Midbrain (tissue), 1 donor: Measurements from ENCODE around the gene SPNS2.

Experiments
- DNase-seq: peaks from one replicate; lab custom pipeline; 2025; lab: John Stamatoyannopoulos, UW

SPNS2 gene

GRCh38 chr17:4520060-4520893 lies 21.6 kb downstream of the SPNS2 start:
- no peak for DNase-seq

- DNase-seq, result no peak
Measured at GRCh38 chr17:4520894-4521600, 22.4 kb downstream of the SPNS2 start.

DNA sequence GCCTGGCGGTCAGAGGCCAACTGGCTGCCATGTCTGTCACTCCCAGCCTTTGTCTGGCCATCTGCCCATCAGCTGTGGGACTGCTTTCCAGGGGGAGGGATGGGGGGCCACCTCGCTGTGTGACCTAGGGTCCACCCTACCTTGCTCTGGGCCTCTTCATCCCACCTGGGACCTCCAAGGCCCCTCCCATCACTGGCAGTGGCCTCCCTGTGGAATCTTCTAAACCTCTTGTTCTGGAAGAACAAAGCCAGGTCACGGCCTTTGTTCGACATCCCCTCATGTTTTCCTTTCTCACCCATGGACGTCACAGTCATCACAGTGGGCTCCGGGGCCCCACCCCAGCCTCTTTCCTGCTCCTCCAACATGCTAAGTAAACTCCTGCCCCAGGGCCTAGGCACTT lies 24.0 kb downstream of the SPNS2 start:
- DNase-seq, result no peak

- DNase-seq, result no peak
Measured at GRCh38 chr17:4523946-4524345, 25.3 kb downstream of the SPNS2 start.

- DNase-seq, result no peak
Measured at GRCh38 chr17:4525691-4526397, 27.2 kb downstream of the SPNS2 start.

GRCh38 chr17:4527134-4527533 lies 28.5 kb downstream of the SPNS2 start:
- DNase-seq, result no peak

GRCh38 chr17:4527566-4528125 lies 29.0 kb downstream of the SPNS2 start:
- no peak for DNase-seq

- DNase-seq, result no peak
Measured at GRCh38 chr17:4529533-4530152, 31.0 kb downstream of the SPNS2 start.

GRCh38 chr17:4530799-4531730 lies 32.4 kb downstream of the SPNS2 start:
- DNase-seq, result no peak

DNA sequence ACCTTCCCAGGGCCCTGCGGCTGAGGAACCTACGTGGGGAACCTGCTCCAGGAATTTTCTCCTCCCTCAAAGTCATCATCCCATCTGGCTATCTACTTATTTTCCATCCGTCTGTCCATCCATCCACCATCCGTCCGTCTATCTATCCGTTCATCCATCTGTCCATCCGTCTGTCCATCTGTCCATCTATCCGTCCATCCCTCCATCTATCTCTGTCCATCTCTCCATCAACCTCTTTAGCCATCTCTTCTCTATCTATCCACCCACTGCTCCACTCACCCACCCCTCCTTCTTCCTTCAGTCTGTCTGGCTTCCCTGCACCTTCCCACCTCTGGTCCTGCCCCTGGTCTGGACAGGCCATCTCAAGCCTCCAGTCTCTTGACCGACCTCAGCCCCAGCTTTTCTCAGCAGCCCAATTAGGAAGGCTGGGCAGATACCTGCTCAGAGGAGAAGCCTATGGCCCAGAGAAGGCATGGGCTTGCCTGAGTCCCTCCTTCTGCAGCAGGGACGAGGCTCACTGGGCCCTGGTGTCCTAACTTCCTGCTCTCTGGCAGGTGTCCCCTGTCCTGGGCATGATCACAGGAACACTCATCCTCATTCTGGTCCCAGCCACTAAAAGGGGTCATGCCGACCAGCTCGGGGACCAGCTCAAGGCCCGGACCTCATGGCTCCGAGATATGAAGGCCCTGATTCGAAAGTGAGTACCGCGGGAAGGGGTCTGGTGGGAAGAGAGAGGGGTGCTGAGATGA lies 33.5 kb downstream of the SPNS2 start:
- no peak for DNase-seq

DNA sequence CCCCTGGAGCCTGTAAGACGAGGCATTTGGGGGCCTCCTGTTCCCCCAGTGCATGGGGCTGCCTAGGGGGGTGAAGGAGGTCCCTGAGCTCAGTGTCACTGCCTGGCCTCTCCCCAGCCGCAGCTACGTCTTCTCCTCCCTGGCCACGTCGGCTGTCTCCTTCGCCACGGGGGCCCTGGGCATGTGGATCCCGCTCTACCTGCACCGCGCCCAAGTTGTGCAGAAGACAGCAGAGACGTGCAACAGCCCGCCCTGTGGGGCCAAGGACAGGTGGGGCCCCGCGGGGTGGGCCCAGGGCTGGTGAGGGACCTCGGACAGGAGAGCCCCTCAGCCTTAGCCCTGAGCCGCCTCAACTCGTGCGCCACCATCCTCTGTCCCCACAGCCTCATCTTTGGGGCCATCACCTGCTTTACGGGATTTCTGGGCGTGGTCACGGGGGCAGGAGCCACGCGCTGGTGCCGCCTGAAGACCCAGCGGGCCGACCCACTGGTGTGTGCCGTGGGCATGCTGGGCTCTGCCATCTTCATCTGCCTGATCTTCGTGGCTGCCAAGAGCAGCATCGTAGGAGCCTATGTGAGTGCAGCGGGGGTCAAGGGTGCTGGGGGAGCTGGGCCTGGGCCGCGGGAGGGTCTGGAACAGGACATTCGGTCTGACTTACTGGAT lies 34.3 kb downstream of the SPNS2 start:
- no peak for DNase-seq

- peak; percentile 94 for DNase-seq
Measured at GRCh38 chr17:4533523-4534504, 35.1 kb downstream of the SPNS2 start.

DNA sequence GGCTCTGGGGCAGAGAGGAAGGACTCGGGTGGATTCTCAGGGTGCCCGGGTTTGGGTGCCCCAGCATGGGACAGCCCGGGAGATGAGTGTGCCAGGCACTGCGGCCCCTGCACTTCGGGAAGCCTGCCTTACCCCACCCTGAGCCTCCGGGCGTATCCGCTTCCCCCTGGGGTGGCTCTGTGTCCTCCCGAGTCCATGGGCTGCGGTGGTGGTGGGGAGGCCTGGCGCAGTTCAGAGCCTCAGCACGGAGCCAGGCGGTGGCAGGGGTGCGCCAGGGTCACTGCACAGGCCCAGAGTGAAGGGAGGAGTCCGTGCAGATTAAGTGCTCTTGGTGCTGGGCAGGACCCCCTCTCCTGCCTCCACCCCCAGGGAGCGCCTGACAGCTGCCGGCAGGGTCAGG lies 35.8 kb downstream of the SPNS2 start:
- peak; percentile 59 for DNase-seq

GRCh38 chr17:4534928-4535666 lies 36.4 kb downstream of the SPNS2 start:
- DNase-seq, result no peak

DNA sequence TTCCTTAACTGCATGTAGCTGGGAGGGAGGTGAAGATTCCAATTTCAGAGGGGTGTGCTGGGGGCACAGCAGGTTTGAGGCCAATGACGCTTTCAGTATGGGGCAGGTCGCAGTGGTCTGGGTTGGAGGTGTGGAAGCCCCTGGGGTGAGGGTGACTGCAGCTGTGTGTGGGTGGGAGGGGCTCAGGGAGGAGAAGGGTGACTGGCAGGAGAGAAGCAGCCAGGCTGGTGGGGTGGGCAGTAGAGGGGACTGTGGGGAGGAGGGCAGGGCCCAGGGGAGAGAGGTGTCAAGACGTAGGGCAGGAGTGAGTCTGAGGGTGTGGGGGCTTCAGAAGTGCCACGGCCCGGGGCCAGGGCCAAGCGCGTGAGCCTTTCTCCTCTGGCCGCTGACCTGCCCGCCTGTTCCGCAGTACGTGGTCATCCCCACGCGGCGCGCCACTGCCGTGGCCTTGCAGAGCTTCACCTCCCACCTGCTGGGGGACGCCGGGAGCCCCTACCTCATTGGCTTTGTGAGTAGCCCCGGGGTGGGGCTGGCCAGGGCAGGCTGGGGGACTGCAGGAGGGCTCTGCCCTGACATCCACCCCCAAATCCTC lies 37.1 kb downstream of the SPNS2 start:
- DNase-seq, result no peak

DNA sequence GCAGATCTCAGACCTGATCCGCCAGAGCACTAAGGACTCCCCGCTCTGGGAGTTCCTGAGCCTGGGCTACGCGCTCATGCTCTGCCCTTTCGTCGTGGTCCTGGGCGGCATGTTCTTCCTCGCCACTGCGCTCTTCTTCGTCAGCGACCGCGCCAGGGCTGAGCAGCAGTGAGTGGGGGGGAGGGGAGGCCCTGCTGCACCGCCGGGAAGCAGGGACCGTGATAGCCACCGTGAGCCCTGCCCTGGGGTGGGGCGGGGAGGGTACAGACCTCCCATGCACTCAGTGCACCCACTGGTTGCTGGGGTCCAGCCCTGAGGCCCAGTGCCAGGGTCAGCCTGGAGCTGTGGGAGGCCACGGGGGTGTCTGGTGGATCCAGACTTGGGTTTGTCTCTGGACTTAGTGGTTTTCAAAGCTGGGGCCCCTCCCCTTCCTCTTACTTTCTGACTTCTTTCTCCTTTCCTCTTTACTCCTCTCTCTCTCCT lies 37.6 kb downstream of the SPNS2 start:
- DNase-seq, result peak; percentile 36
